Activated naive CD8-positive, alpha-beta T cell treated with anti-CD3 and anti-CD28 coated beads, Interleukin-2, amount 50 U/mL, for 16 hours (primary cell): ENCODE data around the gene FOXP1.
A peak's percentile ranks its signal among the peaks of the same experiment; 100 is the strongest.

Experiments
- DNase-seq: peaks from one replicate; pipeline ENCODE4 v3.0.0-alpha.2; 2020; ENCODE audit warnings: low read depth, low spot score

FOXP1 gene

GRCh38 chr3:71586810-71587242 is 3.3 kb upstream of the FOXP1 start:
- no peak for DNase-seq

- no peak for DNase-seq
These were observed 2.6 kb upstream of the FOXP1 start for GRCh38 chr3:71585887-71586809.

DNA sequence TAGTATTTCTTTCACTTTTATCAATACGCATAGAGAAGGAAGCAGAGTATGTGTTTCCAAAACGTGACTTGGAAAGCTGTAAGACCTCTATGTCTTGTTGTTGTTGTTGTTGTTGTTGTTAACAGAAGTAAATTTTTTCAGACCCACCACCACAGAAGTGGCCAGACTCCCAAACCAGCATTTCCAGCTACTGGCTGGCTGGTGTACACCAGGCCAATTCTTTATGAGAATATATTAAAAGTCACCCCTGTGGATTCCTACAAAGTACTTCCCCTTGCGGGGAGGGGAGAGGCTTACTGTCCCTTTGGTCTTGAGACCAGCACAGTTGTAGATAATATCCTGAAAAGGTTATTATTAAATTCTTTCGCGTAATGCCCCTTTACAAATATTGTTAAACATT is 1.6 kb upstream of the FOXP1 start:
- DNase-seq = no peak

- peak; percentile 52 for DNase-seq
These were observed 975 bp upstream of the FOXP1 start for GRCh38 chr3:71584394-71585011.

- peak; percentile 61 for DNase-seq
These were observed 639 bp downstream of the FOXP1 start for GRCh38 chr3:71582612-71583565.

DNA sequence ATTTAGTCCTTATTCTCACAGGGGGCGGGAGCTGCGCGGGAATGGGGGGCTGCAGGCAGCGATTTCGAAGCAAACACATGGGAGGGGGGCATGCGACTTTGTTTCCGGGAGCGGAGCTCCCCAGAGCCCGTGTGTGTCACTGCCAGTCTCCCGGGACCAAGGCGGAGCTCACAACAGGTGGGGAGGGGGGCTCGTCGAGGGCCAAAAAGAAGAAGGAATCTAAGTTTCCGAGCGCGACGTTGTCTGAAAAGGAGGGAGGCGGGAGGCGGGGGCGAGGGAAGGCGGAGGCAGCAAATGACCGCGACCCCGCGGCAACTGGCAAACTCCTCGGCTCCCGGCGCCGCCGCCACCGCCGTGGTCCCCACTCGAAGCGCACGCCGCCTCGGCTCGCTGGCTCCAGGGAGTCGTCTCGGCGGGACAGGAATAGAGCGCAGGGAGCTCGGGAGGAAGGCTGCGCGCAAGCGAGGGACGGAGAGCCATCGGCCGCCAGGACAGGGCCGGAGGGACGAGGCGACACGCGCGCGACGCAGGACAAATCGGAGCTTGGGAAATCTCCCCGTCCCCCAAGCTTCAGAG is 1.4 kb downstream of the FOXP1 start:
- DNase-seq = peak; percentile 20

DNA sequence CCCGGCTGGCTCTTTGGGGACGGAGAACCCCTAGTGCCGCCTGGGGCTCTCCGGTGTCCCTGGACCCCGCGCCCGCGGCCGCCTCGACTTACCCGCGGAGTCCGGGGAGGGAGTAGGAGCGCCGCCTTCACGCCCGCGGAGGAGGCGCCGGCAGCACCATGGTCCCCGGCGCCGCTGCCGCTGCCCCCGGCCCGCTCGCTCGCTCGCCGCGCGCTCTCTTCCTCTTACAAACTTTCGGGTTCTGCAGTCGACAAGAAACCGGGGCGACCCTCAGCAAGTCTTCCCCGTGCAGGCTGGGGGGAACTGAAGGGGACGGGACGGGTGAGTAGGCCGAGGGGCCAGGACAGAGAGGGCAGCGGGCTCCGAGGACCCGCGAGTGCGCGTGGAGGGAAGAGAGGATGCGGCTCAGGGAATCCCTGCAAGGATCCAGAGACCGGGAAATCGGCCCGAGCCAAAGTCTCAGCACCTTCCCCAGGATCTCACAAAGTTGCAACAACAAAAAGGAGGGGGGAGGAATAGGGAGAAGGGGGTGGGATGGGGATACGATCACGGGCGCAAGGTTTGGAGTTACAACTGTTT is 2.0 kb downstream of the FOXP1 start:
- DNase-seq = no peak

GRCh38 chr3:71580636-71581456 is 2.7 kb downstream of the FOXP1 start:
- no peak for DNase-seq

DNA sequence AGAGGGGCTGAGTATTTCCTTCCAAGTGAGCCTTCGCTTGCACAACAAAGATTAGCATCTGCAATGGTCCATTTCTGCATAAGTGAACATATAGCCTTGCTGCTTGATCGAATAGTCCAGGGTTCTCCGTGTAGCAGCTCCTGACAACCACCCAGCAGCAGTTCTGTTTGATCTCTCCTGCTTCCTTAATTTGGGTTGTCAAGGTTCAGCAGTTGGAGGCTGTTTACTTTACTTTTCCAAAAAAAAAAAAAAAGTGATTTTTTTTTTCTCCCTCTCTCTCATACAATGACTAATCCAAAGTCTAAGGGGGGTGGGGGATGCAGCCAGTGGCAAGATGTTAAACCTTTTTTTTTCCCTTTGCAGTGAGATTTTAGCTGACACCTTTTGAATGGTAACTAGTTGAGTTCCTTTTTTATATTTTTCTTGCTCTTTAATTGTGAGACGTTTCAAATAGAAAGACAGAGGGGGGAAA is 3.6 kb downstream of the FOXP1 start:
- DNase-seq = no peak

DNA sequence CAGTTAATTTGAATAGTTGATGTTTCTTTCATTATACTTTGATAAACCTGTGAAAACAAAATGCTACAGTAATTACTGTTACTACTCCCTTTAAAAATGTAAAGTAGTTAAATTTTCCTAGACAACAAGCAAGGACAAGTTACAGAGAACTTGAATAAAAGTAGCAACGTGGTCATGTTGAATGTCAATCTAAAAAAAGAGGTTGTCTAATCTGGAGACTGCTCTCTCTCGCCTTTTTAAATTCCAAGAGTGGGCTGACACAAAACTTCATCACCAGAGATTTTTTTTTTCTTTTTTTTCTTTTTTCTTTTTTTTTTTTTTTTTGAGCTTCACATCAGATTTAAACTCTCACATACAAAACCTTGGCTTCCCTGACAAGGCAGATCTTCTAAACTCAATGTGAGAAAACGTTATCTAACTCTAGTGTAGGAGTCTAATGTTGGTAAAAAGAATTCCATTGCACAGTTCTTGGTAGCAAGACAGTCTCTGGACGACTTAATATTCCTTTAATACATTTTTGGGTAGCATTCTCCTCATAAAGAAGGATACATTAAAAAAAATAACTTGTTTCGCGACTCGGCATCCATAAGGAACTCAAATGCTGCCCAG is 4.1 kb downstream of the FOXP1 start:
- no peak for DNase-seq

GRCh38 chr3:71578054-71578751 is 5.3 kb downstream of the FOXP1 start:
- DNase-seq = no peak

DNA sequence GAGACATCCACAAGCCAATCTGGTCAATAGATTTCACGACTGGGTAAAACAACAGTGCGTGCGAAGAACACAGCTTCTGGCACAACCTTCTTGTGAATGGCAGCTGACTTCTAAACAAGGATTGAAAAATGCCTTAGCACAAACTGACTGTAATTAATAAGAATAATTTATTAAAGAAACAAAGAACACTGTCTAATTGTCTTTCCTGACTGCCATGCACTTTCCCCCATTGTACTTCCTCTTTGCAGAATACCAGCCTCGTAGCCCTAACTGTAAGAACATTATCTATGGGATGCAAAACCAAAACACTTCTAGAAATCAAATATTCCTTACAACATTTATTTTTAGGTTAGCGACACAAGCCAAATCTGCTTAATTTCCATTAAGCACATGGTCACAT is 6.5 kb downstream of the FOXP1 start:
- DNase-seq = no peak

- no peak for DNase-seq
These were observed 8.1 kb downstream of the FOXP1 start for GRCh38 chr3:71575433-71575832.

- DNase-seq = no peak
These were observed 10.3 kb downstream of the FOXP1 start for GRCh38 chr3:71573181-71573580.

DNA sequence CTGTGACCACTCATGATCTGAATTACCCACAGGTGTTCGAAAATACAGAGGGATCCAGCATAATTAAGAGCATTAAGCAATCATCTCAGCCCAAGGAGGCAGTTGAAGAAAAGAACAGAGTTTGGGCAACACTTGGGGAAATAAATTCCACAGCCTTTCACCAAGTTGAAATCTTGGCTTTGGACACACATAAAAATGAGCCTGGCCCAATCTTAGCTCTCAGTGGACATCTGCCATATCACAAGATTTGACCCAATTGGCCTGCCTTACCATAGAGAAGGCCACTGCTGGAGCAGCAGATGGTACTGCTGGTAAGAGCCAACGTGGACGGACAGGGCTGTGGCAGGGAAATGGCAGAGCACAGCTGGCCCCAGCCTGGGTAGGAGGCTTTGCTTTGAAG is 13.0 kb downstream of the FOXP1 start:
- DNase-seq = no peak

GRCh38 chr3:71568207-71568606 is 15.3 kb downstream of the FOXP1 start:
- no peak for DNase-seq

GRCh38 chr3:71566776-71567175 is 16.8 kb downstream of the FOXP1 start:
- no peak for DNase-seq

GRCh38 chr3:71565976-71566375 is 17.6 kb downstream of the FOXP1 start:
- DNase-seq = no peak

DNA sequence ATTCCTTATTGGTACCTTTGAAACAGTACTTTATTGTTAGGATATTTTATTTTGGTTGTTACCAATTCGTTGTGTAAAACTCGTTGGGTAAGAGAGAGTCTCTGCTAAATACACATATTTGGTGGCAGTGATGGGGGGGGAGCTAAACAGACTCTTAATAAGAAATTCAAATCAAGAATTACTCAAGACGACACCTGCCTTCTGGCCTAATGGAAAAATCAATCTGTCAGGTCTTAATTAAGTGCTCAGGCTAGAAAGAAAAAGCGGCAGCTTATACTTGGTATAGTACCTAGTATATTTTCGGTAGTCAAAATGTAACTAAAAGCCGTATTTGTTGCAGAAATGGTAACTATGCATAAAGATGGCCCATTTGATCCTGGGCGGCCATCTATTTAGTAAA is 18.2 kb downstream of the FOXP1 start:
- no peak for DNase-seq
